Colonic mucosa (tissue), 4 donors: ENCODE results near the gene SLC15A2. TPM values are rescaled to one million over a fixed set of nuclear protein-coding genes. Genes with fewer than 3 reads are reported as not detected.

Experiments
- DNase-seq: peaks from one replicate; pipeline ENCODE4 v3.0.0-alpha.2; 2020
- H3K27ac ChIP-seq: fragments of 200-600 bp; one replicate; pipeline ENCODE4 v1.8.0; 2021
- H3K27me3 ChIP-seq: fragments of 200-600 bp; one replicate; pipeline ENCODE4 v1.8.0; 2021
- H3K36me3 ChIP-seq: fragments of 200-600 bp; one replicate; pipeline ENCODE4 v1.8.0; 2021
- H3K4me1 ChIP-seq: fragments of 200-600 bp; one replicate; pipeline ENCODE4 v1.8.0; 2021; ENCODE audit warnings: mild to moderate bottlenecking
- H3K4me3 ChIP-seq: fragments of 200-600 bp; one replicate; pipeline ENCODE4 v1.8.0; 2021
- H3K9ac ChIP-seq, 2 donors: one replicate each; pipeline ENCODE4 v1.7.0; 2013; ENCODE audit warnings: control low read depth in 2 of 2, low read depth in 2 of 2, low read length in 2 of 2
- H3K9me3 ChIP-seq: fragments of 200-600 bp; one replicate; pipeline ENCODE4 v1.8.0; 2021
- intact Hi-C: fragments of 100-400 bp; cut with DNase I; formaldehyde crosslinking; loops from one replicate; pipeline ENCODE4 v1.14.1; 2022
- total RNA-seq, 2 donors: library from RNA; stranded (reverse); fragmentation: NEBNext Ultra II Directional in 1 of 2; extraction: Animal tissue kit (Norgen Biotek cat#: 25700) in 1 of 2; gene quantifications; one replicate each; pipeline ENCODE4 v1.2.1, GENCODE V29; 2021
- TF ChIP-seq, protein P1 (sequence below): fragments of 200-600 bp; IDR thresholded peaks from one replicate; pipeline ENCODE4 v1.8.0; 2022; ENCODE audit warnings: antibody characterized with exemption, mild to moderate bottlenecking
- donor health status: healthy.
- donor health status: DM: no; HTN: no; CAD: no.
- donor health status: DM: no; HTN: no; CAD: no.

Gene SLC15A2
- total RNA-seq, 2 donors from 2014 or later, result 1.4 to 3.1 TPM

DNA sequence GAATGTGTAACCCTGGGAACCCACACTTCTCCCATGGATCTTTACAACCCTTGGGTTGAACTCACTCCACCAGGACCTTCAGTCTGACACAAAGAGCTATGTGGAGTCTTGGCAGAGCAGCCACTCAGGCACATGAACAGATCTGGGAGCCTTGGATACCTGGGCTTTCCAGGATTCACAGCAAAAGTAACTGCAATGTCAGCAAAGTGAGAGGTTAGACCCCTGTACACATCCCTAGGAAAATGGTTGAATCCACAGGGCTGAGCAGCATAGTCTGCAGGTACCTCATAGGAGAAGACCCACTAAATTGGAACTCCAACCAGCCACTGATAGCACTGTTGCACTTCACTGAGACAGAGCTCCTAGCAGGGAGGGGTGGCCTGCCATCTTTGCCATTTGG, 68.2 kb downstream of the SLC15A2 start:
- Histone ChIP-seq H3K9ac (no peak overlapping the region), H3K9me3 (no peaks in the 10 kb centered on the region), H3K4me3 (no peak overlapping the region), H3K4me1 (no peaks in the 10 kb centered on the region), H3K36me3 (no peaks in the 10 kb centered on the region), H3K27ac (no peak overlapping the region), H3K27me3 (no peaks in the 10 kb centered on the region)
- no peak for DNase-seq
- intact Hi-C loops, result no loop called here
- TF ChIP-seq, protein P1, sequence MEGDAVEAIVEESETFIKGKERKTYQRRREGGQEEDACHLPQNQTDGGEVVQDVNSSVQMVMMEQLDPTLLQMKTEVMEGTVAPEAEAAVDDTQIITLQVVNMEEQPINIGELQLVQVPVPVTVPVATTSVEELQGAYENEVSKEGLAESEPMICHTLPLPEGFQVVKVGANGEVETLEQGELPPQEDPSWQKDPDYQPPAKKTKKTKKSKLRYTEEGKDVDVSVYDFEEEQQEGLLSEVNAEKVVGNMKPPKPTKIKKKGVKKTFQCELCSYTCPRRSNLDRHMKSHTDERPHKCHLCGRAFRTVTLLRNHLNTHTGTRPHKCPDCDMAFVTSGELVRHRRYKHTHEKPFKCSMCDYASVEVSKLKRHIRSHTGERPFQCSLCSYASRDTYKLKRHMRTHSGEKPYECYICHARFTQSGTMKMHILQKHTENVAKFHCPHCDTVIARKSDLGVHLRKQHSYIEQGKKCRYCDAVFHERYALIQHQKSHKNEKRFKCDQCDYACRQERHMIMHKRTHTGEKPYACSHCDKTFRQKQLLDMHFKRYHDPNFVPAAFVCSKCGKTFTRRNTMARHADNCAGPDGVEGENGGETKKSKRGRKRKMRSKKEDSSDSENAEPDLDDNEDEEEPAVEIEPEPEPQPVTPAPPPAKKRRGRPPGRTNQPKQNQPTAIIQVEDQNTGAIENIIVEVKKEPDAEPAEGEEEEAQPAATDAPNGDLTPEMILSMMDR, result no peak

DNA sequence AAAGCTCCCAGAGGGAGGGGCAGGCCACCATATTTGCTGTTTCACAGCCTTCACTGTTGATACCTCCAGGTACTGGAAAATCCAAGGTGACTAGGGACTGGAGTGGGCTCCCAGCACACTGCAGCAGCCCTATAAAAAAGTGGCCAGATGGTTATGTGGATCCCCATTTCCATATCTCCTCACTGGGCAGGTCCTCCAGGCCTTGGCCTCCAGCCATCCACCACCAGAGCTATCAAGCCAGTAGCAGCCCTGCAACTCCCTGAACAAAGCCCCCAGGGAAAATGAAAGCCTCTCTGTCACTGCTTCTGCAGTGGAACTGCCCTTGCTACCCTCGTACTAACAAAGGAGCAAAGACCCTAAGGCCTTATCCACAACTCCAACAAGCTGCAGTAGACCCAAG, 69.4 kb downstream of the SLC15A2 start:
- Histone ChIP-seq H3K27ac (no peak overlapping the region), H3K4me3 (no peak overlapping the region), H3K36me3 (no peaks in the 10 kb centered on the region), H3K27me3 (no peaks in the 10 kb centered on the region), H3K9ac (no peak overlapping the region), H3K4me1 (no peaks in the 10 kb centered on the region), H3K9me3 (no peaks in the 10 kb centered on the region)
- DNase-seq, result no peak
- intact Hi-C loops, result no loop called here
- TF ChIP-seq, protein P1, result no peak

DNA sequence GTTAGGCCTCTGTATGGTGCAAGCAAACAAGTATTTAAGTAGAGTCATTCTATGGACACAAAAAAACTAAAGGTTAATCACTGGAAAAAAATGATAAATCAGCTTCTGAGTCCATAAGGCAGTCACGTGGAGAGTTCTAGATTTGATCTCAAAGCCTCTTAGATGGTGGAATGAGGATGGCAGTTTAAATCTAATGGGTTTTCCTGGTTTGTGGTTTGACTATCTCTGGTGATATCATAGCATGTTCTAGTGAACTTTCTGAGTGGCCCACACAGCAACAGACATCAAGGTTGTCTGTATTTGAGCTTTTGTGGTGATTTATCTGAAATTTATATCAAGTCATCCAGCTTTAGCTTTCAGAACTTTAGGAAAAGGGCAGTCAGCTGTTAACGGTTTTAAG, 75.4 kb downstream of the SLC15A2 start:
- TF ChIP-seq, protein P1, result no peak
- intact Hi-C loops, result no loop called here
- Histone ChIP-seq H3K4me3 (no peak overlapping the region), H3K4me1 (no peaks in the 10 kb centered on the region), H3K36me3 (no peaks in the 10 kb centered on the region), H3K27me3 (no peaks in the 10 kb centered on the region), H3K9ac (no peak overlapping the region), H3K27ac (no peak overlapping the region), H3K9me3 (no peaks in the 10 kb centered on the region)
- DNase-seq, result no peak

DNA sequence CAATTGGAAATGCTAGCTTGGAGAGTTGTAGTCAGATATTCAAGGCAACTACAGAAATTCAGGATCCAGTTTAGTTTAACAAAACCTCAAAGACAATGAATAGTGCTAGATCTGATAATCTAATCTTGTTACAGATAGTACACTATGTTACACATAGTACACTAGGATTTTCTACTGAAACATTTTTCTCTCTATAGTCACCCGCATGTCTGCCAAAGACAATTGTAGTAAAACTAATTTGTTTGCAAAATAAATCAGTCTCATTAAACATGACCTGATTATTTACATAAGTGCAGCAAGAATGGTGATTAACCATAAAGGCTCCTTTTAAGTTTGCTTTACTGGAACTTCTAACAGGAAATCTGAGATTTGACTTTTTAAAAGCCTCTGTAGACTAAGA, 75.8 kb downstream of the SLC15A2 start:
- Histone ChIP-seq H3K4me3 (no peak overlapping the region), H3K9me3 (no peaks in the 10 kb centered on the region), H3K4me1 (no peaks in the 10 kb centered on the region), H3K27ac (no peak overlapping the region), H3K27me3 (no peaks in the 10 kb centered on the region), H3K9ac (no peak overlapping the region), H3K36me3 (no peaks in the 10 kb centered on the region)
- intact Hi-C loops, result no loop called here
- TF ChIP-seq, protein P1, result no peak
- DNase-seq, result no peak

DNA sequence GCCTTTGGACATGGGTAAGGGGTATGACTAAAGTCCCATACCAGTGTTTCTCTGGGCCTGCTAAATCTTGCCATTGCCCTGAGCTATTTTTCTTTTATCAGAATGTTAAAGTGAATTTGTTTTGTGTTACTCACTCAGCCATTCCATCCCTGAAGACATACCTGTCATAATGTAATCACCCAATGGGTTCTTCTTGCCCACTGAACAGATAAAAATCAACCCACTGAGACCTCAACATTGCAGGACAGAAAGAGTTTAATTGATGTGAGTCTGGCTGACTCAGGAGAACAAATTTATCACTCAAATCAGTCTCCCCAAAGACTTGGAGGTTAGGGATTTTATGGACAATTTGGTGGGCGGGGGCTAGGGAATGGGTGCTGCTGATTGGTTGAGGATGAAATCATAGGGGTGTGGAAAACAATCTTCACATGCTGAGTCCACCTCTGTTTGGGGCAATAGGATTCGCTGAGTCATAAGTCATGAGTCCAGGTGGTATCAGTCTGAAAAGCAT, 80.5 kb downstream of the SLC15A2 start:
- Histone ChIP-seq H3K36me3 (no peaks in the 10 kb centered on the region), H3K4me3 (no peak overlapping the region), H3K27me3 (no peaks in the 10 kb centered on the region), H3K27ac (no peak overlapping the region), H3K4me1 (no peaks in the 10 kb centered on the region), H3K9ac (no peak overlapping the region), H3K9me3 (no peaks in the 10 kb centered on the region)
- TF ChIP-seq, protein P1, result no peak
- no peak for DNase-seq
- intact Hi-C loops, result no loop called here
